Measurements from ENCODE around the gene SLC18B1. TPM values are rescaled to one million over a fixed set of nuclear protein-coding genes. Genes with fewer than 3 reads are reported as not detected.
"Not testable (repeated sequence)": the region's sequence is repeated elsewhere in the genome, so short reads cannot be mapped to it uniquely, and the experiment has no call there.

The SLC18B1 gene
- polyA plus RNA-seq, 3 donors = 26.9 to 33.3 (median 31.9) TPM

GRCh38 chr6:132812756-132813172, 14.3 kb upstream of the SLC18B1 start:
- peak in 1 of 11 donors; percentile 10 for DNase-seq (ENCODE audit: extremely low read depth in 1 of 11, low read depth in 9 of 11, low spot score in 4 of 11)

- peak in 3 of 11 donors; percentile 4 to 33 (median 21) for DNase-seq (ENCODE audit: extremely low read depth in 1 of 11, low read depth in 9 of 11, low spot score in 4 of 11)
These were observed 13.9 kb upstream of the SLC18B1 start for GRCh38 chr6:132812255-132812732.

DNA sequence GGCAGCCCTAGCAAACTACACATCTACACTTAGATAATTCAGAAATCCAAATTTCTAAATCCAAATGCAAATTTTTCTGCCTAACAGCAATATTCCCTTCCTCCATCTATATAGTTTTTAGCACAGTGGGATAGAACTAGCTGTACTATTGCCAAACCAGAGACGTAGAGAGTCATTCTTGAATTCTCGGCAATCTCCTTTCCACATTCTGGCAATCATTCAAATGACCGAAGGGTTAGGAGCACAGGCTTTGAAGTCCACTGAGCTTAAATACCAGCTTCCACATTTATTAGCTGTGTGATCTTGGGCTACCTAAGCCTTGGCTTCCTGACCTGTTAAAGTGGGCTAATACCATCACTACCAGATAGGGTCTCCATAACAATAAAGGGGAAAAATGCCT, 12.8 kb upstream of the SLC18B1 start:
- no peak for DNase-seq (ENCODE audit: extremely low read depth in 1 of 11, low read depth in 9 of 11, low spot score in 4 of 11)

GRCh38 chr6:132805548-132805947, 7.1 kb upstream of the SLC18B1 start:
- DNase-seq (ENCODE audit: extremely low read depth in 1 of 11, low read depth in 9 of 11, low spot score in 4 of 11) = no peak

- no peak for DNase-seq (ENCODE audit: extremely low read depth in 1 of 11, low read depth in 9 of 11, low spot score in 4 of 11)
These were observed 5.8 kb upstream of the SLC18B1 start for GRCh38 chr6:132804251-132804650.

DNA sequence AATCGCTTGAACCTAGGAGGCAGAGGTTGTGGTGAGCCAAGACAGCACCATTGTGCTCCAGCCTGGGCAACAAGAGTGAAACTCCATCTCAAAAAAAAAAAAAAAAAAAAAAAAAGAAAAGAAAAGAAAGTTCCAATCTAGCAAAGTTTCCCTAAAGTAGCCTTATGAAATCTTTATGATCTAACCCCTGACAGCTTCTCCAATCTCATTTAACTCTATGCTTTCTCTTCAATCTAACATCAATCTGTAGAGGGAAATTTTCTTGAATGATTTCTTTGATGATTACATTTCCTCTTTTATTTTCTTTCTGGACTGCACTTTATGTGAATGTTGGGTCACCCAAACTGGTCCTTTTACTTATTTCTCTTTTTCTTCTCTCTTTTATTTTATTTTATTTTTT, 2.2 kb upstream of the SLC18B1 start:
- DNase-seq (ENCODE audit: extremely low read depth in 1 of 11, low read depth in 9 of 11, low spot score in 4 of 11) = no peak

GRCh38 chr6:132798869-132799538, 567 bp upstream of the SLC18B1 start:
- peak in 7 of 11 donors; percentile 47 to 78 (median 58) for DNase-seq (ENCODE audit: extremely low read depth in 1 of 11, low read depth in 9 of 11, low spot score in 4 of 11)

GRCh38 chr6:132795461-132795860, 3.0 kb downstream of the SLC18B1 start:
- DNase-seq (ENCODE audit: extremely low read depth in 1 of 11, low read depth in 9 of 11, low spot score in 4 of 11) = no peak

DNA sequence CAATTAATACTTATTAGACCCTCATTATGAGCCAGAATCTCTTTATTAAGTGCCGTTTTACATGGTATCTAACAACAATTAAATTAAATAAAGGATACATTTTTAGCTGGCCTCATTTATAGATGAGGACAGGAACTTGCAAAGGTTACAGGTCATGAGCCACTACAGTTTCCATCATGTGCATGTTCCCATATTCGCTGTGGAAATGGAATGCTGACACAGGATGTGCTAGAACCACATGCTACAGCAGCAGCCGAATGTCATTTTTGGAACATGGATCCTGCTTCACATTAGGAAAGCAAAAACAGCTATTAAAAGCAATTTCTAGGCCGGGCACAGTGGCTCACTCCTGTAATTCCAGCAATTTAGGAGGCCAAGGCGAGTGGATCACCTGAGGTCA, 5.9 kb downstream of the SLC18B1 start:
- DNase-seq (ENCODE audit: extremely low read depth in 1 of 11, low read depth in 9 of 11, low spot score in 4 of 11) = no peak

- DNase-seq (ENCODE audit: extremely low read depth in 1 of 11, low read depth in 9 of 11, low spot score in 4 of 11) = no peak
These were observed 8.0 kb downstream of the SLC18B1 start for GRCh38 chr6:132790450-132790849.

DNA sequence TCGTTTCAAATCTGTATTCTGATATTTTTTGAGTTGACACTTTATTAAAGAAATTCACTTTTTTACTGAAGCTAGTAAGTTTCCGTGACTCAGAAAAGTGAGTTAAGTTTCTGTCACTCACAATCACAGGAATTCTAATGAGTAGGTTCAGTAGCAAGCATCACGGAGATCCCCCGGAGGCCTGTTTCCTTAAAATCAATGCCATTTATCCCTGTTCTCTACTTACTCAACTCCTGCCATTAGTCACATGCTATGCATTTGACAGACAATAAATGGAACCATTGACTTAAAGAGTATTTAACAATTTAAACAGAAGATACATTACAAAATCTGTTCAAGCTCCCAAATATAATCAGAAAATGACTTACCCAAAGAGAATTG, 9.1 kb downstream of the SLC18B1 start:
- no peak for DNase-seq (ENCODE audit: extremely low read depth in 1 of 11, low read depth in 9 of 11, low spot score in 4 of 11)

DNA sequence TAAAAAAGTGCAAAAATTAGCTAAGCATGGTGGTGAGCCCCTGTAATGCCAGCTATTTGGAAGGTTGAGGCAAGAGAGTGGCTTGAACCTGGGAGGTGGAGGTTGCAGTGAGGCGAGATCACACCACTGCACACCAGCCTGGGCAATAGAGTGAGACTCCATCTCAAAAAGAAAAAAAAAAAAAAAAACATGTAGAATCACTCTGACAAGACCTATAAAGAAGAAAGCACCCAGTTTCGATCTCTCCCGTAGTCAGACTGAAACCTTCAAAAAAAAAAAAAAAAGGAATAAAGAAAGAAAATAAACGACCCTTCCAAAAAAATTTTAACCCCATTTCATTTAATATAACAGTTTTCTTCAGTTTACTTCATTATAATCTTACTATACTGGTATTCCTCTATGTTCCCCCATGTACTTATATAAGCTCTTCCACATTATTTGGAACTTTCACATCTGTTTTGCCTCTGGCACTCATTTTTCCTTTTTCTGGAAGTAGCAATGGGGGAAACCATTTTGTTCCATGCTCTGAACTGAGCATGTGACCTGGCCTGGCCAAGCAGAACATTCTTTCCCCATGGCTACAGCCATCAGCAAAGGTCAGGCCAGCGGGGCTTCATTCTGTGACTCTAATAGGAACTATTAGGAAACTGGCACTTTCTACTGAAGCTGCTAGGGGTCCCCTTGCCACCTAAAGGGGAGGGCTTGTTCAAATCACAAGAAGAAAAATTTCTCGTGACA, 9.6 kb downstream of the SLC18B1 start:
- no peak for DNase-seq (ENCODE audit: extremely low read depth in 1 of 11, low read depth in 9 of 11, low spot score in 4 of 11)

GRCh38 chr6:132785936-132786335, 12.5 kb downstream of the SLC18B1 start:
- no peak for DNase-seq (ENCODE audit: extremely low read depth in 1 of 11, low read depth in 9 of 11, low spot score in 4 of 11)

GRCh38 chr6:132780770-132781371, 17.6 kb downstream of the SLC18B1 start:
- no peak for DNase-seq (ENCODE audit: extremely low read depth in 1 of 11, low read depth in 9 of 11, low spot score in 4 of 11)

DNA sequence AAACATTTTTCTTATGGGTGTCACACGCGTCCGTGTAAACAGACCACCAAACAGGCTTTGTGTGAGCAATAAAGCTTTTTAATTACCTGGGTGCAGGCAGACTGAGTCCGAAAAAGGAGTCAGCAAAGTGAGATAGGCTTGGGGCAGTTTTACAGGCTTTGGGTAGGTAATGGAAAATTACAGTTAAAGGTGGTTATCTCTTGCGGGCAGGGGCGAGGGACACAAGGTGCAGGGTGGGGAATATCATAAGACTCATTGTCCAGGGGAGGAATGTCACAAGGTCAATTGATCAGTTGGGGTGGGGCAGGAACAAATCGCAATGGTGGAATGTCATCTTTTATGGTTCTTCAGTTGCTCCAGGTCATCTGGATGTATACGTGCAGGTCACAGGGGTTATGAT, 20.6 kb downstream of the SLC18B1 start:
- DNase-seq (ENCODE audit: extremely low read depth in 1 of 11, low read depth in 9 of 11, low spot score in 4 of 11) = not testable (repeated sequence)

GRCh38 chr6:132768051-132768517, 30.4 kb downstream of the SLC18B1 start:
- no peak for DNase-seq (ENCODE audit: extremely low read depth in 1 of 11, low read depth in 9 of 11, low spot score in 4 of 11)

DNA sequence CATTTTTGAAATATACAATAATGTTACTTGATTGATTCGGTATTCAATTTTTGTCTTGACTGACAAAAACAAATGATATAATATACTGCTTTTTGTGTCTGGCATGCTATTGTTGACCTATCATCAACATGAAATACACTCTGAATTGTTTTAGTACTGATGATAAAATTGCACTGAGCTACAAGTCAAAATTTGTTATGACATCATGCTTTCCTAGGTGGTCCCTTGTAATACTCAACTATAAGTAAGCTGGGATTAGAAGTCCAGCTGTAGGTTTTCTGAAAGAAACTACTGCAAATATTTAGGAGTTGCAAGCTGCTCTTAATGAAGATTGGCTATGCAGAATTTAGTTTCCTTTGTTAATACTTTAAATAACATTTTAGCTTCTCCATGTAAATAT, 32.9 kb downstream of the SLC18B1 start:
- no peak for DNase-seq (ENCODE audit: extremely low read depth in 1 of 11, low read depth in 9 of 11, low spot score in 4 of 11)

DNA sequence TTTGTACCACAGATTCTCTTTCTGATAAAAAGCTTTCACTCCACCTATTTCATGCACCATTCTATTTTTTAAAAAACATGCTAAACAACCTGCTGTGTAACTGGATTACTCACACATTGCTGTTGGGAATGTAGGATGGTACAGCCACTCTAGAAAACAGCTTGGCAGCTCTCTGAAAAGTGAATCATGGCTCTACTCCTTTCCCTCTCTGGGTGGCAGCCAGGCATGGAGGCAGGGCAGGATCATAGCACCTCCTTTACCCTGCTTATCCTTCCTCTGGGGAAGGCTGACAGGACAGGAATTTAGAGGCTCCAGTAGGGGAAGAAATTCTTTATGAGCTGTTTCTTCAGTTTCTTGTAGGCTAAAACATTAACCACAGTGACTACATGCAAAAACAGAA, 34.1 kb downstream of the SLC18B1 start:
- DNase-seq (ENCODE audit: extremely low read depth in 1 of 11, low read depth in 9 of 11, low spot score in 4 of 11) = no peak

DNA sequence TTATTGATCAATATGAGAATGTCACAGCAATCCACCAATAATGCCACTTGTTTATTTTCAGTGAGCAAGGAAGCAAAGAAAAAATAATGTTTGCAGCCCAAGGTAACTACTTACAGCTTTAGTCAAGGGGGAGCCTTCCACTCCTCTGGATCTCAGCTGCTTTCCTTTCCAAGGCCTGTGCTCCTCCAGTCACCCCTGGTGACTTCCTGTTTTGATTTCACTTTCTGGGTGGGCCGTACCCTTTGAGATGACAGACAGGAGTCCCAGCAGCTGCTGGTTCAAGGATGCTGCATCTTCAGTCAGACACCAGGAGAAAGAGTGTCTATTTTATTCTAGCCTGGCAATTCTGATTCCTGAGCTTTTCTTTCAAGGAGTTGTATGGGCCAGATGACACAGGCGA, 35.2 kb downstream of the SLC18B1 start:
- peak in 2 of 11 donors; percentile 16 to 41 for DNase-seq (ENCODE audit: extremely low read depth in 1 of 11, low read depth in 9 of 11, low spot score in 4 of 11)

DNA sequence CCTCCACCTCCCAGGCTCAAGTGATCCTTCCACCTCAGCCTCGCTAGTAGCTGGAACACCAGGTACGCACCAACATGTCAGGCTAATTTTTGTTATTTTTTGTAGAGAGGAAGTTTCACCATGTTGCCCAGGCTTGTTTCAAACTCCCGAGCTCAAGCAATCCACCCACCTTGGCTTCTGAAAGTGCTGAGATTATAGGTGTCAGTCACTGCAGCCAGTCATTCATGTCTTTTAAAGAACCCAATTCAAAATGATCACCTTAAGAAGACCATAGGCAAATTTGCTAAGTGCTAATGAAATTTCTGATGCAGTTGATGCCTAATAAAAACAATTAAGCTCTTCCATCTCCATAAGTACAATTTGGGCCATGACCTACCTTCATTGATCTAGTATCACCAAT, 38.2 kb downstream of the SLC18B1 start:
- DNase-seq (ENCODE audit: extremely low read depth in 1 of 11, low read depth in 9 of 11, low spot score in 4 of 11) = no peak
